Measurements from ENCODE around the gene TUBA3D. TPM values are rescaled to one million over a fixed set of nuclear protein-coding genes. Genes with fewer than 3 reads are reported as not detected.
"Not testable (repeated sequence)": the region's sequence is repeated elsewhere in the genome, so short reads cannot be mapped to it uniquely, and the experiment has no call there.

The TUBA3D gene
- total RNA-seq, 6 experiments from 2014 or later, result 0.30 to 3.1 (median 1.5) TPM; not detected in 2

DNA sequence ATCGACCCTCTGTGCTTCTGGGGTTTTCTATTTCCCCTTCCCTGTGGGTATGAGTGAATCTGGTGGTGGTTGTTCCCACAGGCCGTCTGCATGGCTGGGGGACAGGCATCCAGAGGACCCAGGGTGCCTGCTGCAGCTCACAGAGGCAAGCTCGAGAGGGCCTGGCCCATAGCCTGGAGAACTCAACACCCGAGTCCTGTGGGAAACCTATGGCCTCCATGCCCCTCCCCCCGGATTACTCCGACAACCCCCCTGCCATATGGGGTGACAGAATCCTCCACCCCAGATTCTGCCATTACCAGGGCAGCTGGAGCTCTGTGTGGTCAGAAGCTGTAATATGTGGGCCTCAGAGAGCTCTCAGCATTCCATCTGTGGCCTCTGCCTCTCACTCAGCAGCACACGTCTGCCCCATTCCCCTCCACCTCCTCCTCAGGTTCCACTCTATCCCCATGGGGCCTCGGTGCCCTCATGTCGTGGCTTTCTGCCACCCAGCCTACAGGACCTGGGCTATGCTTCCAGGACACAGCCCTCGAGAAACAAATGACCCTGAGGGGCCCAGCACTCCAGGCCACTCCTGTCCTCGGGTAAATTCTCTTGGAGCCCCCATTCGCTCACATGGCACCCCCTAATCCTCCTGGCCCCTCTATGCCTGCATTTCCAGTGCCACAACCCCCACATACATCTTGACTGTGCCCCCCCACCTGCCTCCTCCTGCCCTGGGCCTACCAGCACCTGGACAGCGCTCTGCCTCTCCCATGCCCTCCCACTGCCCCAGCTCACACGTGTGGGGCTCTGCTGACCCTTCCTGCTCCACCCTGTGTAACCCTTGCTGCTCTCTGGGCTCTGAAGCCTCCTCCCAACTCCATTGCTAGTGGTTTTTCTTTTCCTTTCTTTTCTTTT lies 12.6 kb downstream of the TUBA3D start:
- no peaks in the 10 kb centered on the region for H3K27me3 ChIP-seq
- WGBS (ENCODE audit: insufficient coverage, low coverage, low lambda C conversion rate, missing lambda C conversion rate), result 80% methylated on average over 9 of the region's 14 CpGs
- ATAC-seq, result no peak
- H3K27ac ChIP-seq, result no peak overlapping the region
- intact Hi-C loops (cut with DNase I), result no loop called here
- H3K4me3 ChIP-seq, result no peak overlapping the region
- no peak for TF ChIP-seq POLR2A (IDR thresholded peaks at IDR 0.05)
- TF ChIP-seq, protein P1, sequence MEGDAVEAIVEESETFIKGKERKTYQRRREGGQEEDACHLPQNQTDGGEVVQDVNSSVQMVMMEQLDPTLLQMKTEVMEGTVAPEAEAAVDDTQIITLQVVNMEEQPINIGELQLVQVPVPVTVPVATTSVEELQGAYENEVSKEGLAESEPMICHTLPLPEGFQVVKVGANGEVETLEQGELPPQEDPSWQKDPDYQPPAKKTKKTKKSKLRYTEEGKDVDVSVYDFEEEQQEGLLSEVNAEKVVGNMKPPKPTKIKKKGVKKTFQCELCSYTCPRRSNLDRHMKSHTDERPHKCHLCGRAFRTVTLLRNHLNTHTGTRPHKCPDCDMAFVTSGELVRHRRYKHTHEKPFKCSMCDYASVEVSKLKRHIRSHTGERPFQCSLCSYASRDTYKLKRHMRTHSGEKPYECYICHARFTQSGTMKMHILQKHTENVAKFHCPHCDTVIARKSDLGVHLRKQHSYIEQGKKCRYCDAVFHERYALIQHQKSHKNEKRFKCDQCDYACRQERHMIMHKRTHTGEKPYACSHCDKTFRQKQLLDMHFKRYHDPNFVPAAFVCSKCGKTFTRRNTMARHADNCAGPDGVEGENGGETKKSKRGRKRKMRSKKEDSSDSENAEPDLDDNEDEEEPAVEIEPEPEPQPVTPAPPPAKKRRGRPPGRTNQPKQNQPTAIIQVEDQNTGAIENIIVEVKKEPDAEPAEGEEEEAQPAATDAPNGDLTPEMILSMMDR (IDR thresholded peaks at IDR 0.05), result no peak
- peaks cover 0 to 4% (median 0%) of the 10 kb centered on the region in 4 donors for H3K4me1 ChIP-seq
- H3K9me3 ChIP-seq, result no peaks in the 10 kb centered on the region
- no peaks in the 10 kb centered on the region for H3K36me3 ChIP-seq
- peak in 1 of 3 donors; percentile 54 for DNase-seq

- H3K27me3 ChIP-seq; H3K9me3 ChIP-seq; H3K36me3 ChIP-seq; H3K27ac ChIP-seq; ATAC-seq; intact Hi-C loops (cut with DNase I): not testable (repeated sequence)
- whole genome bisulfite sequencing (ENCODE audit: insufficient coverage, low coverage, low lambda C conversion rate, missing lambda C conversion rate), result 75% methylated on average over 10 of the region's 20 CpGs
- Histone ChIP-seq H3K4me1 (peaks cover 0 to 11% (median 2%) of the 10 kb centered on the region in 4 donors), H3K4me3 (peak overlapping the region; percentile 33 to 84 (median 40))
- peak in 1 of 3 donors; percentile 54 for DNase-seq
Measured at GRCh38 chr2:131490616-131491468, 14.9 kb downstream of the TUBA3D start.

GRCh38 chr2:131491469-131491836 lies 15.5 kb downstream of the TUBA3D start:
- H3K27me3 ChIP-seq; H3K36me3 ChIP-seq; H3K9me3 ChIP-seq; intact Hi-C loops (cut with DNase I); H3K27ac ChIP-seq: not testable (repeated sequence)
- Histone ChIP-seq H3K4me1 (peaks cover 0 to 11% (median 2%) of the 10 kb centered on the region in 4 donors), H3K4me3 (peak overlapping the region; percentile 33 to 84 (median 40))
- ATAC-seq (peak in 1 of 4 donors; percentile 14), DNase-seq (peak in 1 of 3 donors; percentile 56)
- 17% methylated on average over 11 of the region's 22 CpGs for WGBS (ENCODE audit: insufficient coverage, low coverage, low lambda C conversion rate, missing lambda C conversion rate)

GRCh38 chr2:131492015-131492417 lies 16.1 kb downstream of the TUBA3D start, which contains the start of gene MZT2A:
Gene MZT2A, minus strand, starts transcription at chr2:131492397. Its CDS starts 21 bp downstream, at chr2:131492376.
- H3K9me3 ChIP-seq; H3K27me3 ChIP-seq; H3K36me3 ChIP-seq; intact Hi-C loops (cut with DNase I); DNase-seq: not testable (repeated sequence)
- WGBS (ENCODE audit: insufficient coverage, low coverage, low lambda C conversion rate, missing lambda C conversion rate), result no CpG with 5 or more reads among the region's 53 CpGs
- Histone ChIP-seq H3K4me3 (peak within 1 kb of the TSS; percentile 78 to 89 (median 84)), H3K4me1 (peaks cover 0 to 11% (median 2%) of the 10 kb centered on the region in 4 donors), H3K27ac (peak within 1 kb of the TSS; percentile 74 to 79 (median 75))
- peak in 1 of 4 donors; percentile 4 for ATAC-seq

DNA sequence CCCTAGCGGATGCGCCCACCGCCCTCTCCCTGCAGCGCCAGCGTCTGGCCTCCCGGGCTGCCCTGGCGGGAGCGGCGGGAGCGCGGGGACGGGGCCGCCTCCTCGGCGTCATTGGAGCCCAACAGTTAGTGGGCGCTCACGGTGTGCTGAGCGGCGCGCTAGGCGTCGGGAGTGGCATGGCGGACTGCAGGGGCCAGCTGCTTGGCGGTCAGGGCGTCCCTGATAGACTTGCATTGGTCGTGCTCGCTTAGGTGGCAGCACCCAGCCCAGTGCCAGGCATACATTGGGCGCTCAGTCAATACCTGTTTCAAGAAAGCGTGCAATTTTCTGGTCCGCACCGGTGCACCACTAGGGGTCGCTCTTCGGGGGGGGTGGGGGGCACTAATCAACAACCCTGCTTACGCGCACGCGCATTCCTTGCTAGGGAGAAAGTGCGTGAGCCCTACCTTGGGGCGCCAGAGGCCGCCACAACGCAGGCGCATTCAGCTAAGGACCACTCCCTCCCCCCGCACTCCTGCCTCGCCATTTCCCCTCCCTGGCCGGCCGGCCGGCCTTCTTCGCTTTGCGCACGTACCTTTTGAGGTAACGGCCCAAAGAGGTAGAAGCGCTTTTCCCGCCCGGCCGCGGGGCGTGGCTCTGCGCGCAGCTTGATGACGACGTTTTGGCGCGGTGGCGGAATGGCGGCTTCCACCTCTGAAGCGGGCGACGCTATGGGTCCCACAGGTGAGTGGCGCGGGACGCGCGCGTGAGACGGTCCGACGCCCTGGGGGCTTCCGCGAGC lies 16.7 kb downstream of the TUBA3D start:
- intact Hi-C loops (cut with DNase I), result no loop called here
- Histone ChIP-seq H3K36me3 (no peaks in the 10 kb centered on the region), H3K9me3 (no peaks in the 10 kb centered on the region), H3K27ac (peak overlapping the region; percentile 74 to 79 (median 75)), H3K27me3 (no peaks in the 10 kb centered on the region), H3K4me1 (peaks cover 0 to 11% (median 2%) of the 10 kb centered on the region in 4 donors), H3K4me3 (peak overlapping the region; percentile 78 to 89 (median 84))
- TF ChIP-seq, protein P1 (IDR thresholded peaks at IDR 0.05), result peak; percentile 54 to 82 (median 64)
- TF ChIP-seq POLR2A (IDR thresholded peaks at IDR 0.05), result peak; percentile 17
- DNase-seq, result peak; percentile 96 to 97 (median 97)
- 0% methylated on average over 20 of the region's 79 CpGs for WGBS (ENCODE audit: insufficient coverage, low coverage, low lambda C conversion rate, missing lambda C conversion rate)
- peak; percentile 90 to 93 (median 92) for ATAC-seq
